Effector memory CD8-positive, alpha-beta T cell (primary cell): Measurements from ENCODE around the gene PKIG.
"Not testable (repeated sequence)": the region's sequence is repeated elsewhere in the genome, so short reads cannot be mapped to it uniquely, and the experiment has no call there.

ENCODE experiments used
- ATAC-seq: fragments of 150-1000 bp; cut with Tn5 transposase; replicated peaks from 2 replicates; pipeline ENCODE4 v1.10.0; 2021; ENCODE audit warnings: mild to moderate bottlenecking, moderate library complexity
- DNase-seq, 3 experiments: peaks; one replicate each; pipeline ENCODE4 v3.0.0; 2021
- H3K27ac Mint-ChIP-seq, 2 donors: one replicate each; pipeline ENCODE4 v1.8.0; 2022; ENCODE audit warnings: mild to moderate bottlenecking in 2 of 2, mixed read lengths in 2 of 2, moderate library complexity in 2 of 2
- H3K27me3 Mint-ChIP-seq, 2 donors: one replicate each; pipeline ENCODE4 v1.8.0; 2022; ENCODE audit warnings: mixed read lengths in 2 of 2
- H3K36me3 Mint-ChIP-seq: one replicate; pipeline ENCODE4 v1.8.0; 2022; ENCODE audit warnings: mild to moderate bottlenecking, moderate library complexity, mixed read lengths; ENCODE audit not compliant: insufficient read depth
- H3K4me1 Mint-ChIP-seq, 2 donors: one replicate each; pipeline ENCODE4 v1.8.0; 2022; ENCODE audit warnings: low read depth in 2 of 2, mixed read lengths in 2 of 2
- H3K4me3 Mint-ChIP-seq, 2 donors: one replicate each; pipeline ENCODE4 v1.8.0; 2022; ENCODE audit warnings: mild to moderate bottlenecking in 2 of 2, mixed read lengths in 2 of 2, moderate library complexity in 2 of 2
- H3K9me3 Mint-ChIP-seq, 2 donors: one replicate each; pipeline ENCODE4 v1.8.0; 2022; ENCODE audit warnings: mixed read lengths in 2 of 2

Gene PKIG

DNA sequence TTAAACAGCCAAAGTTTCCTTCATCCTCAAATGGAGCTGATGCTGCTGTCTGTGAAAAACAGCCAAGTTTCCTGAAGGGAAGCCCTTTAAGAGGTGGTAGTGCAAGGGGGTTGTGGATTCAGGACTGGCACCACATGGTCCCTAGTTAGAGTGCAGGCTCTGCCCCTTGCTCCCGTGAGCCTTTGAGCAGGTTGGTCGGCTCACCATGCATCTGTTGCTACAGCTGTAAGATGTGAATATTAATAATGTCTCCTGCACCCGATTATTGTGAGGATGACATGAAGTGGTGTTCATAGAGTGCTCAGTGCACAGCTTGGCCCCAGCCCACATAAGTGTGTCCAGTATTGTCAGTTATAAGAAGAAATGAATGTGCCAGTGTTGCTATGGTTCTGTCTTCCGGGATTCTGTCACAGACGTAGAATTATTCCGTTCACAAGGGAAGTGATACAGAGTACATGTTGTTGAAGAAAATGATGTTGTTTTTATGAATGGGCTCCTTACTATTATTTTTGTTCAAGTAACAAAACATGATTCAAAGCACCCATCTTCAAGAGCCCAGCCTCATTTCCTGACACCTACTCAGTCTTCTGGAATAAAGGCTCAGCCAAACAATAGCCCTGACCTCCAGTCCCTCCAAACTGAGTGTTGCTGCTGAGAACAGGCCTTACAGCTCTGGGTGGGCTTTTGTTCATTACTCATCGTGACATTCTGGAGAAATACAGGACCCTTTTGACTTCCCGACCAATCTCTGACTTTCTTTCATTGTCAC lies 2.9 kb upstream of the PKIG start:
- no peak for DNase-seq
- Mint-ChIP-seq H3K27me3 (peaks cover 8 to 29% of the 10 kb centered on the region in 2 donors), H3K36me3 (no peaks in the 10 kb centered on the region), H3K4me1 (peaks cover 9 to 13% of the 10 kb centered on the region in 2 donors), H3K9me3 (no peaks in the 10 kb centered on the region), H3K27ac (no peak overlapping the region), H3K4me3 (no peak overlapping the region)
- ATAC-seq = no peak

DNA sequence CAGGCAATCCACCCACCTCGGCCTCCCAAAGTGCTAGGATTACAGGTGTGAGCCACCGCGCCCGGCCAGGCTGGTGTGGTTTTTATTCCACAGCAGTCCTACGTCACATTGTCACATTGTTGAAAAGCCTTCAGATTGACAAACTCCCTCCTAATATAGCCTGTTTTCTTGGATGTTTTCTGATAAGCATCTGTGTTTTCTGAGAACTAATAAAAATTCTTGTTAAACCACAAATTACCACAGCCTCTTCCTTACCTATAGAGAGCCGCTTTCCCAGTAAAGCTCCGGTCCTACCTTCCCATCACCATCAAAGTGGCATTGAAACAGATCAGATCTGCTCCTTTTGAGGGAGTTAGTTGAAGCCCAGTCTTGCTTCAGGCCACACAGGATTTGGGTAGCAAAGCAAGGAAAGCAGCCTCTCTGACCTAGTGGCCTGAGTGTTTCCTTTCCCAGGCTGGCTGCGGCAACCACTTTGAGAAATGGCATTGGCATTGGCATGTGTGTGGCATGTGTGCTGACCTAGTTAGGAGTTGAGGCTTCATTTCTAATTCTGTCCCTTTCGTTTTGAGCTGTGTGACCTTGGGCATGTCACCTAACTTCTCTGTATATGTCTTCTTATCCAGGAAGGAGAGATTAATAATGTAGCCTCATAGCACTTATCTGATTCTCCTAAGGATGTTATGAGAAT lies 1.7 kb upstream of the PKIG start:
- Mint-ChIP-seq H3K9me3 (no peaks in the 10 kb centered on the region), H3K4me1 (peaks cover 9 to 13% of the 10 kb centered on the region in 2 donors), H3K4me3 (peak overlapping the region in 1 of 2 donors; percentile 15), H3K27me3 (peaks cover 8 to 34% of the 10 kb centered on the region in 2 donors), H3K27ac (peak overlapping the region in 1 of 2 donors; percentile 15), H3K36me3 (no peaks in the 10 kb centered on the region)
- no peak for ATAC-seq
- no peak for DNase-seq

DNA sequence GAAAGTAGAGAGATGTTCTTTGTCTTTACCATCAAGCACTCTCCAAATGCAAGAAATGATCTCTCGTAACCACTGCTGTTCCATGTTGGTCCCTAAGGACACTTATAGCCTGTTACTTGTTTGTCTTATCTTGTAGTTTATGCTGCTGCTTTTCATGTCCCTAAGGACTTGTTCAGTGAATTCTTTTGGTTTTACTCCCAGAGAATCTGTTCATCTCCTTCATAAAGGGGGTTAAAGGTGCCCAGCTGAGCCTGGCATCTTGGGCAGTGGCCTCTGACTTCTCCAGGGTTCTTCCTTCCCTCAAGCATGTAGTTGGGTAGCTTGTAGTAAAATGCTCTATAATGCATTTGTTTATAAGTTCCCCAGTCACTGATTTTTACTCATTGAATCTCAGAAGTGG lies 864 bp upstream of the PKIG start:
- Mint-ChIP-seq H3K27ac (peak overlapping the region in 1 of 2 donors; percentile 6), H3K4me1 (peaks cover 3 to 10% of the 10 kb centered on the region in 2 donors), H3K36me3 (no peaks in the 10 kb centered on the region), H3K27me3 (peaks cover 8 to 34% of the 10 kb centered on the region in 2 donors), H3K9me3 (no peaks in the 10 kb centered on the region), H3K4me3 (no peak overlapping the region)
- ATAC-seq (no peak), DNase-seq (no peak)

DNA sequence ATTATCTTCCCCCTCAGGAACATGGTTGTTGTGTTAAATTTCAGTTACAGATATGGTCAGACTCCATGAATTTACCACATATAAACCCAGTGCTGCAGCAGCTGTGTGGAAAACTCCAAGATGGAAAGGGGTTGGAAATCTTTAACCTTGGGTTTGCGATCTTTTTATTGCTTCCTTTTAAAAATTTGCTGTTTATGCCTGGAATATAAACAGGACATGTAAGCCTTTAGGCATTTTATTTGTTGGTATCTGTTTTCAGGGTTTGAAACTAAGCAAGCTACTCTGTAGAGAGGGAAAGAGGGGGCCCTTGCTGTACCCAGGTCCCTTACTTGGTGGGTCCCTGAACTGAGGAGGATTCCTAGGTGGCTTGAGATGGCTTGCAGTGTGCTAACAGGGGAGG lies 778 bp downstream of the PKIG start:
- no peak overlapping the region for H3K4me3 Mint-ChIP-seq
- DNase-seq (no peak), ATAC-seq (no peak)
- no peaks in the 10 kb centered on the region for H3K9me3 Mint-ChIP-seq
- H3K4me1 Mint-ChIP-seq = peaks cover 0 to 7% of the 10 kb centered on the region in 2 donors
- no peaks in the 10 kb centered on the region for H3K36me3 Mint-ChIP-seq
- no peak overlapping the region for H3K27ac Mint-ChIP-seq
- H3K27me3 Mint-ChIP-seq = peaks cover 12 to 43% of the 10 kb centered on the region in 2 donors

DNA sequence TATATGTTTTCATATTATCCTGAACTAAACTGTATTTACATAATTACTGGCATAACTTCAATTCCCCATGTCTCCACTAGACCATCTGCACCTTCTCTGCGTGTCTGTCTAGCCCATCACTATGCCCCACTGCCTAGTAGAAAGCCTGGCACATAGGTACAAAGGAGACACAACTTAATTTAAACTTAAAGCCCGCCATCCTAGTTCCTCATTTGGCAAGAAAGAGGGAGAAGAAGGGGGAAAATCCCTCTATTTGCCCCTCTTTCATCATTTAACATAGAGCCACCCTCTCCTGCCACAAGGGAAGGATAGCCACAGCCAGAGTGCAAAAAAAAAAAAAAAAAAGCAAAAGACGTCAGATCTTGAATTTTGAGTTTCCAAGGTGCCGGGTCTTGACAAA lies 1.8 kb downstream of the PKIG start:
- no peak overlapping the region for H3K4me3 Mint-ChIP-seq
- H3K27ac Mint-ChIP-seq = no peak overlapping the region
- H3K9me3 Mint-ChIP-seq = no peaks in the 10 kb centered on the region
- DNase-seq (no peak), ATAC-seq (no peak)
- peaks cover 0 to 5% of the 10 kb centered on the region in 2 donors for H3K4me1 Mint-ChIP-seq
- no peaks in the 10 kb centered on the region for H3K36me3 Mint-ChIP-seq
- peaks cover 13 to 35% of the 10 kb centered on the region in 2 donors for H3K27me3 Mint-ChIP-seq

DNA sequence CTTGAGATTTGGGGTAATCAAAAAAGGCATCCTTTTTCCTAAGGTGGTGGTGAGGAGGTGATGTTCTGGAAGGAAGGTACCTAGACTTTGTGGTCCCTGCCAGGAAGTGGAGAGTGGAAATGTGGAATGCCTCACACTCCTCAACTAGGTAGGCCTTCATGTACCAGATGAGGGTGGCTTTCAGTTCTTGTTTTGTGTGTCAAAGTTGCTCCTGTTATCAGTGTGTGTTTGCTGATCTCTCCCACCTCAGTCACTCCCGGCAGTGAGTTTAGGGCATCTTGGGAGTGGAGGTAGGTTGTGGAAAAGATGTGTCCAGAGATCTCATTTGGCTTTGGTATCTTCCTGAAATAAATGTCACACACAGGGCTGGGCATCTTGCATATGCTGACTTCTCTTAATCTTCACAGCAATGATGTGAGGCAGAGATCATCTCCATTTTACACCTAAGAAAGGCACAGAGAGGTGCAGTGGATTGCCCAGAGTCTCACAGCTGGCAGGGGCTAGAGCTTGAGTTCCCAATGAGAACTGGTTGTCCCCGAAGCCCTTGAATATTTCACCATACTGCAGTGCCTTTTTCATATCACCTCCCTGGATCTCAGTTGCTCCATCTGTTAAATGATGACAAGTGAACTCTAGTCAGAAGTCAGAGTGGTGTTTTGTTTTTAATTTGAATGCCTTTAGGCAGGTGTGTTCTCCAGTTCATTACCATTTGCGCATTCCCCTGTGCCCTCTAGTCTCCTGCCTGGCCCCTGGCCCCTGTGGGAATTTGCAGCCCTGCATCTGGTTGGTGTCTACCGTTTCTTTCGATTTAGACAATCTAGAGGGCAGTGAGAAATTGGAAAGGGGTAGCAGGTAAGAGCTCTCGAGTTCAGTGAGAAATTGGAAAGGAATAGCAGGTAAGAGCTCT lies 2.9 kb downstream of the PKIG start:
- Mint-ChIP-seq H3K4me1 (peaks cover 0 to 5% of the 10 kb centered on the region in 2 donors), H3K4me3 (no peak overlapping the region), H3K36me3 (no peaks in the 10 kb centered on the region), H3K9me3 (no peaks in the 10 kb centered on the region), H3K27me3 (peaks cover 13 to 30% of the 10 kb centered on the region in 2 donors), H3K27ac (no peak overlapping the region)
- DNase-seq (no peak), ATAC-seq (no peak)

DNA sequence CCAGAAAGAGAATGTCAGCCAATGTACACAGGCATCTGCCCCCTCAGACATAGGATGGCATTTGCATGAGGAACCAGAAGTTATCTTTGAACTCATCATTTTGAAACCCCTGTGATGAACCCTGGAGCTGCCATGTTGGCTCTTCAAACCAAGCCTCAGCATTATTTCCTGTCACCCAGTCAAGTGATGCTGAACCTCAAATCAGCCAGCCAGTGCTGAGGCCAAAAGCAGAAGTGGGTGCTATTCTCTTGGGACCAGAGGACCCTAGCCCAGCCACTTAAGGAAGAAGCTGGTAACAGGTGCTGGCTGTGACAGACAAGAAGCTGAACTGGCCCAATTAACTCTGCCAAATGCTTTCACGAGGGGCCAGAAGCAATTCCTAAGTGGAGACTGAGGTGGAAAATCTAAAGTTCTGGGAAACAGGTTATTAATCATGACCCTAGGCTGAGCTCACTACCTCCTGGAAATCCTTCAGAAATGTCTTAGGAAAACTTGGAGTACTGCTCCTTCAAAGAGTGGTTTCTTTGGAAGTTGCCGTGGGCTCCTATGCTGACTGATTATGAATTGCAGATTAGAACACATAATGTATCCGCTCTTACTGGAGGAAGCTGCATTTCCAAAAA lies 4.0 kb downstream of the PKIG start:
- DNase-seq (no peak), ATAC-seq (peak; percentile 63)
- Mint-ChIP-seq H3K4me3 (no peak overlapping the region), H3K27ac (no peak overlapping the region), H3K4me1 (peaks cover 0 to under 1% of the 10 kb centered on the region in 2 donors), H3K9me3 (no peaks in the 10 kb centered on the region), H3K27me3 (peaks cover 13 to 24% of the 10 kb centered on the region in 2 donors), H3K36me3 (no peaks in the 10 kb centered on the region)

DNA sequence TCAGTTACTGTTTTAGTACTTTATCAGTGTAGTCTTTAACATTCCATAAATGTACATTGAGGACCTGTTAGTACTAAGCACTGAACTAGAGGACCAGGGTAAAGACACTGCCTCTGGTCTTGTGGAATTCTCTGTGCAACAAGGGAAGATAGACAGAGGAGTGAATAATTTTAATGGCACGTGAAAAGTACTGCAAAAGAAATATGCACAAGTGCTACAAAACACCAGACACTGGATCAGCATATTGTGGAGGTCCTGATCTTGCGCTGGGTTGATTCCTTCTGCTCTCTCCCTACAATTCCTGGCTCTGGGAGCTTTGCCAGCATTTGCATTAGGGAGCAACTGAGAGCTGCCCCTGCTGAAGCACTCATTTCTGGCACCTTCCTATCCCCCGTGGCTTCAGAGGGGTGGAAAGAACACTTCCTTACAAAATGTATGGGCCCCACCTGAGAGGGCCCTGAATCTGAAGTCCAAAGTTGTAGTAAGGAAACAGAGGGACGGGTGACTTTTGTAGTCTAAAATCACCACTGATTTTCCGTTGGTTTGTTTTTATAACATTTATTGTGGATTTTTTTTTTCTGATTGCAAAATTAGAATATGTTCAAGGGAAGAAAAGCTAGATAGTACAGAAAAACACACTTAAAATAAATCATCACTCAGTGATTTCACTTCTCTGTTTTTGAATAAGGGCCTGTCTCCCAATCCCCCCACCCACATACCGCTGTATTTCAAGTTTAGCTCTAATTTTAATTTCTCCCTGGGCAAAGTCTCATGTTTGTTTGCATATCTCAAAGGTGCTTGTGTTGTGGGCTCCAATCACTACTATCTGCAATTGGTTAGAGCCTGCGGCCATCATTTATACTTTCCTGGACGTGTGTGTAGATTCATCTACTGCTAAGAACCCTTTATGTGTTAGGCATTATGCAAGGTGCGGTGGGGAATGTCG lies 4.9 kb downstream of the PKIG start:
- no peak for DNase-seq
- Mint-ChIP-seq H3K4me1 (no peaks in the 10 kb centered on the region), H3K27ac (no peak overlapping the region), H3K9me3 (no peaks in the 10 kb centered on the region), H3K27me3 (peaks cover 6 to 15% of the 10 kb centered on the region in 2 donors), H3K36me3 (no peaks in the 10 kb centered on the region), H3K4me3 (no peak overlapping the region)
- no peak for ATAC-seq

DNA sequence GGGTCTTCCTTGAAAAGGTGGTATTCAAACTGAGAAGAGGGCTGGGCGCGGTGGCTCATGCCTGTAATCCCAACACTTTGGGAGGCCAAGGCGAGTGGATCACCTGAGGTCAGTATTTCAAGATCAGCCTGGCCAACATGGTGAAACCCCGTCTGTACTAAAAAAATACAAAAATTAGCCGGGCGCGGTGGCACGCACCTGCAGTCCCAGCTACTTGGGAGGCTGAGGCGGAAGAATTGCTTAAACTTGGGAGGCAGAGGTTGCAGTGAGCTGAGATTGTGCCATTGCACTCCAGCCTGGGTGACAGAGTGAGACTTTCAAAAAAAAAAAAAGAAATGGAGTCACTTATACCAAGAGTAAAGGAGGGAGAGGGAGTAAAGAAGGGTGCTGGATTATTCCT lies 5.9 kb downstream of the PKIG start:
- not testable (repeated sequence) for H3K36me3 Mint-ChIP-seq, H3K4me3 Mint-ChIP-seq, DNase-seq, H3K9me3 Mint-ChIP-seq, H3K27ac Mint-ChIP-seq, H3K4me1 Mint-ChIP-seq, ATAC-seq
- peaks cover 6 to 14% of the 10 kb centered on the region in 2 donors for H3K27me3 Mint-ChIP-seq

DNA sequence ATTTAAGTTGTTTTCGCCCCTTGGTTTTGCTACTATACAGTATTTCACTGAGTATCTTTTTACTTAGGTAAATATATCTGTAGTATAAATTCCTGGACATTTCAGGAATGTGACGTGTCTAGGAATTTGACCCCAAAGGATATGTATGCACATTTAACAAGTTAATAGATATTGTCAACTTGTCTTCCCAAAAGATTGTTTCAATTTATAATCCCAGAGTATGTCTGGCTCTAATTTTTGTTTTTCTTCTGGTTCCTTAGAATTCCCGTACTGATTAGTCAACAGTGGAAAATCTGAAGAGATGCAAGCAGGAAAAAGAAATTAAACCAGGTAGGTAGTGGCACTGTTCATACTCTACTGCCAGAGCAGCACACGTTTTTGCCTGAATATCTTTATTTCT lies 7.2 kb downstream of the PKIG start:
- no peaks in the 10 kb centered on the region for H3K9me3 Mint-ChIP-seq
- no peak overlapping the region for H3K27ac Mint-ChIP-seq
- H3K36me3 Mint-ChIP-seq = peaks cover 2% of the 10 kb centered on the region
- DNase-seq (no peak), ATAC-seq (no peak)
- H3K27me3 Mint-ChIP-seq = peaks cover 6 to 14% of the 10 kb centered on the region in 2 donors
- no peak overlapping the region for H3K4me3 Mint-ChIP-seq
- H3K4me1 Mint-ChIP-seq = no peaks in the 10 kb centered on the region

DNA sequence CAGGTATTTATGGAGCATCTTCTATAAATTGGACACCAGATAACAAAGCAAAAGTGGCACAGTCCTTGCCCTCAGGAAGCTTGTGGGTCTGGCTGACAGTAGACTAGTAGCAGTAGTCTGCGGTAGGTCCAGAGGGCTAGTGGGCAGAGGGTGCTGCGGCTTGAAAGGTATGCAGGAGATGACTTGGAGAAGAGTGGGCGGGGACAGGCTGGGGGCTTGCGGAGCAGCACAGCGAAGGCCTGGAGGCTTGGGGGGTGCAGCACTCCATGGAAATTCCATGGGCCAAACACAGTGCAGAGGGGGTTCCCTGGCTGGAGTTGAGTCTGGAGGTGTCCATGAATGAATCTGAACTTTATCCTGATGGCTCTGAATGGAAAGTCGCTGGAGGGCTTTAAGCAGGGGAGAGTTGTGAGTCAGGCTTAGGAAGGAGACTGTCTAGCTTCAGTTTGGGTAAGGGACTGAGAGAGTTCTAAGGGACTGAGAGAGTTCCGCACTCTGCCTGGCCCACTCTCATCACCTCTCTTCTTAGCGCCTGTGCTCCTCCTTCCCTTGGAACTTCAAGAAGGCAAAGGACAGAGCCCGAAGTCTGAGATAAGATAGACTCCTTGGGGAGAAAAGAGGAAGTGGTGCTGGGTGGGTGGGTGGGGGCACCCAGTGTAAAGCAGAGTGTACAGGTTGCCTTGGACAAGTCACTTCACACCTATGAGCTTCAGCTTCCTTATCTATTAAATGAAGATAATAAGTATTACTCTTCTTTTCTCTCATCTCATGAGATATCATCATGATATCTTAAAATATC lies 8.8 kb downstream of the PKIG start:
- Mint-ChIP-seq H3K36me3 (peaks cover 5% of the 10 kb centered on the region), H3K27ac (no peak overlapping the region), H3K4me3 (no peak overlapping the region), H3K4me1 (no peaks in the 10 kb centered on the region), H3K27me3 (peaks cover 6 to 8% of the 10 kb centered on the region in 2 donors), H3K9me3 (no peaks in the 10 kb centered on the region)
- ATAC-seq (no peak), DNase-seq (no peak)

DNA sequence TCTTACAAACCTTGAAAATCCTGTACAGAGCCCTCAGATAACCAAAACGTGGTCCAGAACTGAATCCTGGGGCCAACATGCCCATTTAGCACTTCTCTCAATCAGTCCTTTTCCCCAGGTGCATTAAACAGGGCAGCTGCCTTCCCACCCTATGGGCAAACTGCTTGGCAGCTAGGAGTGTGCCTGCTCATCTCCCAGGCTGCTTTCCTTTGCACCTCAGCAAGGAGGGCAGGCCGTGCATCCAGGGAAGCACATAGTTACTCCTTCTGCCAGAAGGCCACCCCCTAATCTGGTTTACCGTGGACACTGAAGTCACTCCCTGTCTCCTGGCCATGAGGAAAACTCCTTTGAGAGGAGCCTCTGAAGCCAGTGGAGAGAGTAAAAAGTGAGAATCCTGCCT lies 10.0 kb downstream of the PKIG start:
- Mint-ChIP-seq H3K4me1 (no peaks in the 10 kb centered on the region), H3K27me3 (peaks cover 6 to 8% of the 10 kb centered on the region in 2 donors), H3K9me3 (no peaks in the 10 kb centered on the region), H3K27ac (no peak overlapping the region), H3K36me3 (peaks cover 5% of the 10 kb centered on the region), H3K4me3 (no peak overlapping the region)
- ATAC-seq = no peak
- DNase-seq = no peak
